K562 (cell line): Measurements from ENCODE around the gene VCAN. TPM values are rescaled to one million over a fixed set of nuclear protein-coding genes. Genes with fewer than 3 reads are reported as not detected.

Source experiments
- ATAC-seq: fragments of 200-7000 bp; cut with Tn5 transposase; 3 replicates; pipeline ENCODE4 v1.9.1; 2020; ENCODE audit warnings: moderate library complexity
- BruUV-seq: library from RNA; stranded (reverse); fragments of 400-500 nt; replicated peaks from 2 replicates; lab custom pipeline; 2021; lab: Mats Ljungman, UMichigan
- CTCF ChIA-PET: fragments of 300-600 bp; formaldehyde crosslinking; extraction: SDS; loops from one replicate; lab custom pipeline; 2021; ENCODE audit warnings: low intra/inter-chr PET ratio; lab: Yijun Ruan, JAX
- POLR2A ChIA-PET: fragments of 300-600, 350-650 bp; sonication (Branson Sonifier 250); formaldehyde crosslinking; extraction: SDS; loops from one replicate; lab custom pipeline; 2021; ENCODE audit warnings: antibody characterized with exemption, inconsistent platforms; lab: Yijun Ruan, JAX
- DNase-seq, 4 experiments: peaks; one replicate each; pipeline versions ENCODE4 v3.0.0 to v3.0.0-alpha.2; 2011 to 2018; ENCODE audit warnings: low spot score in 3 of 4, mixed read lengths in 3 of 4; ENCODE audit errors: extremely low read depth in 1 of 4
- FAIRE-seq: peaks from 2 replicates; lab custom pipeline; 2011; peaks lifted over from hg19 to GRCh38; lab: Jason Lieb, UNC
- H2AFZ ChIP-seq: 2 replicates; pipeline ENCODE4 v1.6.0; 2011; ENCODE audit warnings: low read depth, low read length, control low read depth, inconsistent platforms
- H3K27ac ChIP-seq: fragments of 200-600 bp; 3 replicates; pipeline ENCODE4 v1.8.0; 2011; ENCODE audit warnings: low read depth, mild to moderate bottlenecking, control low read depth, inconsistent platforms, low read length, moderate library complexity, mixed read lengths; ENCODE audit errors: extremely low read depth
- H3K27me3 ChIP-seq, 2 experiments: fragments of 300-600 bp in 1 of 2; 2 replicates in 1 of 2; 3 replicates in 1 of 2; pipeline versions ENCODE4 v1.6.0 to v1.8.0; 2011; ENCODE audit warnings: inconsistent platforms in 2 of 2, low read length in 2 of 2, mild to moderate bottlenecking in 1 of 2, mixed read lengths in 1 of 2, moderate library complexity in 1 of 2; ENCODE audit not compliant: control insufficient read depth in 2 of 2, insufficient read depth in 2 of 2
- H3K36me3 ChIP-seq: fragments of 300-600 bp; 3 replicates; pipeline ENCODE4 v1.8.0; 2011; ENCODE audit warnings: mild to moderate bottlenecking, low read length, inconsistent platforms; ENCODE audit not compliant: control insufficient read depth, insufficient read depth
- H3K4me1 ChIP-seq, 2 experiments: fragments of 200-600 bp in 1 of 2; replicated peaks in 1 of 2; 2 replicates in 1 of 2; 3 replicates in 1 of 2; pipeline versions ENCODE4 v1.5.1 to v1.8.0; 2011; ENCODE audit warnings: inconsistent platforms in 2 of 2, low read length in 2 of 2, mild to moderate bottlenecking in 1 of 2, mixed read lengths in 1 of 2, moderate library complexity in 1 of 2; ENCODE audit not compliant: control insufficient read depth in 2 of 2, insufficient read depth in 2 of 2
- H3K4me2 ChIP-seq: 2 replicates; pipeline ENCODE4 v1.6.1; 2011; ENCODE audit warnings: low read length, control low read depth, inconsistent platforms, mixed read lengths; ENCODE audit not compliant: insufficient read depth
- H3K4me3 ChIP-seq: fragments of 200-600 bp; sonication (generic), shearing (Covaris generic); 2 replicates; pipeline ENCODE4 v1.5.1; 2016; ENCODE audit warnings: control low read depth, inconsistent platforms
- H3K79me2 ChIP-seq: fragments of 200-600 bp; 3 replicates; pipeline ENCODE4 v1.8.0; 2011; ENCODE audit warnings: low read length, inconsistent platforms; ENCODE audit not compliant: control insufficient read depth, insufficient read depth
- H3K9ac ChIP-seq, 2 experiments: 2 replicates each; pipeline versions ENCODE4 v1.6.0 to v1.6.1; 2011; ENCODE audit warnings: low read depth in 2 of 2, low read length in 2 of 2, control low read depth in 1 of 2, inconsistent platforms in 1 of 2, mild to moderate bottlenecking in 1 of 2, mixed read lengths in 1 of 2; ENCODE audit not compliant: insufficient read depth in 1 of 2
- H3K9me1 ChIP-seq: one replicate; pipeline ENCODE4 v1.6.0; 2011; ENCODE audit warnings: inconsistent platforms, mild to moderate bottlenecking, low read length, moderate library complexity; ENCODE audit not compliant: control insufficient read depth, insufficient read depth
- H3K9me3 ChIP-seq: replicated peaks from 2 replicates; pipeline ENCODE4 v1.5.1; 2011; ENCODE audit warnings: low read depth, low read length, inconsistent platforms; ENCODE audit not compliant: control insufficient read depth, insufficient read depth
- H4K20me1 ChIP-seq: replicated peaks from 2 replicates; pipeline ENCODE4 v1.6.1; 2011; ENCODE audit warnings: low read length, inconsistent platforms, mixed read lengths; ENCODE audit not compliant: control insufficient read depth, insufficient read depth
- CEBPG ChIP-seq, 3 experiments: fragments of 200-800 bp in 1 of 3; sonication (Bioruptor generic) in 1 of 3; sonication (generic) in 1 of 3; formaldehyde crosslinking in 1 of 3; IDR thresholded peaks in 2 of 3; conservative IDR thresholded peaks in 1 of 3; 2 replicates each; pipeline versions ENCODE4 v1.6.1 to v1.8.0; 2016 to 2022; ENCODE audit warnings: missing compliant biosample characterization in 2 of 3, missing genetic modification characterization in 2 of 3, mild to moderate bottlenecking in 1 of 3, missing genetic modification reagents in 1 of 3
- ETV5 ChIP-seq: sonication (generic); formaldehyde crosslinking; IDR thresholded peaks from 2 replicates; pipeline ENCODE4 v1.4.0; 2020; ENCODE audit warnings: low read depth, mild to moderate bottlenecking, missing genetic modification reagents
- WGBS: fragments of 100-300 bp; shearing (Covaris generic); methylation state at CpG from one replicate; pipeline ENCODE4 v1.1.6; 2016; ENCODE audit warnings: low coverage, mixed read lengths; ENCODE audit not compliant: insufficient coverage; ENCODE audit errors: missing lambda C conversion rate; 5-methylcytosine and 5-hydroxymethylcytosine counted together
- in situ Hi-C: fragments of 300-500 bp; cut with MboI; formaldehyde crosslinking; loops from 4 replicates; pipeline ENCODE4 v1.15.0; 2018; ENCODE audit warnings: inconsistent platforms, mixed read lengths
- intact Hi-C: fragments of 100-400 bp; cut with micrococcal nuclease; formaldehyde crosslinking; loops from 2 replicates; pipeline ENCODE4 v1.14.2; 2022
- polyA plus RNA-seq, 8 experiments: library from polyadenylated mRNA; depleted of rRNA in 4 of 8; stranded (reverse) in 5 of 8; unstranded in 3 of 8; fragments of >200 nt; fragmentation: Nextera tagmentation in 2 of 8; fragmentation: Illumina TruSeq in 1 of 8; extraction: Ambion mirVana in 2 of 8; extraction: Trizol in 1 of 8; gene quantifications; 2 replicates each; pipeline versions ENCODE4 v1.2.1 to v1.2.3, GENCODE V29; 2011 to 2014; ENCODE audit warnings: inconsistent platforms in 1 of 8, missing spikeins in 1 of 8
- total RNA-seq, 7 experiments: library from RNA; depleted of rRNA in 6 of 7; stranded (reverse); fragments of >200 nt in 6 of 7; fragmentation: Illumina TruSeq in 2 of 7; extraction: Trizol in 2 of 7; gene quantifications; 2 replicates each; pipeline versions ENCODE4 v1.2.1 to v1.2.3, GENCODE V29; 2011 to 2021; ENCODE audit warnings: low replicate concordance in 1 of 7
- TF ChIP-seq, protein P1 (sequence below): fragments of 250-450 bp; sonication (Bioruptor Pico); IDR thresholded peaks from 2 replicates; pipeline ENCODE4 v1.5.1; 2021; ENCODE audit warnings: mild to moderate bottlenecking

VCAN gene
- total and polyA plus RNA-seq, 9 of the 15 experiments (the other 6 are each of a cell fraction or from before 2014, with no cell fraction given), result 0.01 to 0.33 (median 0.05) TPM

GRCh38 chr5:83443534-83443933 is 28.0 kb upstream of the VCAN start:
- Histone ChIP-seq H3K9me1 (no peaks in the 10 kb centered on the region), H3K9me3 (no peaks in the 10 kb centered on the region)
- no TSS peak for BruUV-seq
- WGBS, result 4% methylated on average over 3 of the region's 3 CpGs
- TF ChIP-seq, protein P1, sequence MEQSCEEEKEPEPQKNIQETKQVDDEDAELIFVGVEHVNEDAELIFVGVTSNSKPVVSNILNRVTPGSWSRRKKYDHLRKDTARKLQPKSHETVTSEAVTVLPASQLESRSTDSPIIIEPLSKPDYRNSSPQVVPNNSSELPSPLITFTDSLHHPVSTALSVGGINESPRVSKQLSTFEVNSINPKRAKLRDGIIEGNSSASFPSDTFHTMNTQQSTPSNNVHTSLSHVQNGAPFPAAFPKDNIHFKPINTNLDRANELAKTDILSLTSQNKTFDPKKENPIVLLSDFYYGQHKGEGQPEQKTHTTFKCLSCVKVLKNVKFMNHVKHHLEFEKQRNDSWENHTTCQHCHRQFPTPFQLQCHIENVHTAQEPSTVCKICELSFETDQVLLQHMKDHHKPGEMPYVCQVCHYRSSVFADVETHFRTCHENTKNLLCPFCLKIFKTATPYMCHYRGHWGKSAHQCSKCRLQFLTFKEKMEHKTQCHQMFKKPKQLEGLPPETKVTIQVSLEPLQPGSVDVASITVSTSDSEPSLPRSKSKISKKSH (CRISPR knock-in tag), result no peak
- TF ChIP-seq, all 486 proteins: peak for 0
- H3K27ac ChIP-seq, result no peak overlapping the region
- no peak for FAIRE-seq
- ChIA-PET POLR2A (no interaction called here), CTCF (interaction anchor here (0.6 kb wide), 1 partner anchor 474 kb away, joined by 4 read pairs; no protein-coding TSS in a partner anchor)
- no peak for DNase-seq
- no peaks in the 10 kb centered on the region for H3K36me3 ChIP-seq
- no peak overlapping the region; the same call in 1 of the 2 replicates for H2AFZ ChIP-seq
- no peaks in the 10 kb centered on the region for H3K4me1 ChIP-seq
- H4K20me1 ChIP-seq, result no peaks in the 10 kb centered on the region
- H3K4me3 ChIP-seq, result no peak overlapping the region
- no peak for ATAC-seq
- H3K4me2 ChIP-seq, result no peak overlapping the region
- intact Hi-C loops (no loop called here), in situ Hi-C loops (no loop called here)
- no peak overlapping the region for H3K9ac ChIP-seq
- H3K79me2 ChIP-seq, result no peaks in the 10 kb centered on the region
- H3K27me3 ChIP-seq, result no peaks in the 10 kb centered on the region

DNA sequence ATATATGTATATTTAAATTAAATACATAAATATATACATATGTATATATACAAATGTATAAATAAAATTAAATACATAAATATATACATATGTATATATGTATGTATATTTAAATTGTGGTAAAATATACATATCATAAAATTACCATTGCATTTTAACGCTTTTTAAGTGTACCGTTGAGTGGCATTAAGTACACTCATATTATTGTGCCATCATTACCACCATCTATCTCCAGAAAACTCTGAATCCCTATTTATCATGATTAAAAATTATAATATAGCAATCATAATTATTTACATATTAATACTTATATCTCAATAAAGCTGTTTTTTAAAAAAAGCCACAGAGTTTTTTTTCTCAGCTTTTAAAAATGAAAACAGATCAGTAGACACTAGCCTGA is 27.1 kb upstream of the VCAN start:
- H3K36me3 ChIP-seq, result no peaks in the 10 kb centered on the region
- ChIA-PET POLR2A (no interaction called here), CTCF (no interaction called here)
- no peaks in the 10 kb centered on the region for H4K20me1 ChIP-seq
- H3K27me3 ChIP-seq, result no peaks in the 10 kb centered on the region
- no peak for DNase-seq
- no TSS peak for BruUV-seq
- H3K9me3 ChIP-seq, result no peaks in the 10 kb centered on the region
- intact Hi-C loops (no loop called here), in situ Hi-C loops (no loop called here)
- H2AFZ ChIP-seq, result no peak overlapping the region
- H3K4me3 ChIP-seq, result no peak overlapping the region
- H3K9me1 ChIP-seq, result no peaks in the 10 kb centered on the region
- H3K4me2 ChIP-seq, result no peak overlapping the region
- TF ChIP-seq CEBPG (CRISPR knock-in tag; IDR thresholded peaks at IDR 0.05), result no peak
- peak in 1 of 2 experiments; percentile 71; a peak in 2 of 4 replicates for TF ChIP-seq CEBPG (tag; conservative IDR thresholded peaks at IDR 0.05 in 1 of 2, IDR thresholded peaks at IDR 0.05 in 1 of 2)
- TF ChIP-seq ETV5, result no peak
- no peaks in the 10 kb centered on the region for H3K4me1 ChIP-seq
- 4% methylated on average over 2 of the region's 2 CpGs for WGBS
- H3K9ac ChIP-seq, result no peak overlapping the region
- no peak overlapping the region for H3K27ac ChIP-seq
- no peak for FAIRE-seq
- ATAC-seq, result no peak
- no peaks in the 10 kb centered on the region for H3K79me2 ChIP-seq
